HCT116 (cell line): Measurements from ENCODE around the gene PNKP.

ENCODE experiments used
- ATF3 ChIP-seq: IDR thresholded peaks from 2 replicates; pipeline ENCODE4 v1.6.1; 2012
- CBX3 ChIP-seq: IDR thresholded peaks from 2 replicates; pipeline ENCODE4 v1.6.1; 2012; ENCODE audit warnings: low read depth
- CTCF ChIP-seq, 3 experiments: fragments of 200-600 bp in 1 of 3; sonication (generic) in 1 of 3; IDR thresholded peaks in 2 of 3; conservative IDR thresholded peaks in 1 of 3; 2 replicates each; pipeline ENCODE4 v1.5.1; 2012 to 2017; ENCODE audit warnings: low read depth in 2 of 3, low read length in 2 of 3, antibody characterized with exemption in 1 of 3, borderline replicate concordance in 1 of 3, control low read depth in 1 of 3, mild to moderate bottlenecking in 1 of 3, mixed read lengths in 1 of 3, mixed run types in 1 of 3, moderate library complexity in 1 of 3; ENCODE audit not compliant: insufficient read depth in 1 of 3
- EGR1 ChIP-seq: IDR thresholded peaks from 2 replicates; pipeline ENCODE4 v1.6.1; 2012; ENCODE audit warnings: low read depth
- EZH2 ChIP-seq: fragments of 200-600 bp; sonication (generic); IDR thresholded peaks from 2 replicates; pipeline ENCODE4 v1.6.1; 2017; ENCODE audit warnings: antibody characterized with exemption, mixed run types
- JUND ChIP-seq: IDR thresholded peaks from 2 replicates; pipeline ENCODE4 v1.6.1; 2012
- POLR2A ChIP-seq: IDR thresholded peaks from 2 replicates; pipeline ENCODE4 v1.7.0; 2011; ENCODE audit warnings: borderline replicate concordance; ENCODE audit not compliant: insufficient read depth, insufficient read length; ENCODE audit errors: extremely low read depth
- POLR2AphosphoS5 ChIP-seq: IDR thresholded peaks from 2 replicates; pipeline ENCODE4 v1.6.1; 2011; ENCODE audit warnings: mild to moderate bottlenecking, low read depth, low read length, moderate library complexity
- RAD21 ChIP-seq: IDR thresholded peaks from 2 replicates; pipeline ENCODE4 v1.6.1; 2012; ENCODE audit warnings: low read depth, mild to moderate bottlenecking
- REST ChIP-seq: IDR thresholded peaks from 2 replicates; pipeline ENCODE4 v1.6.1; 2012; ENCODE audit warnings: low read depth
- SIN3A ChIP-seq: IDR thresholded peaks from 2 replicates; pipeline ENCODE4 v1.6.1; 2012; ENCODE audit warnings: low read depth
- SRF ChIP-seq: IDR thresholded peaks from 2 replicates; pipeline ENCODE4 v1.6.1; 2012; ENCODE audit warnings: low read depth
- ZBTB33 ChIP-seq: IDR thresholded peaks from 2 replicates; pipeline ENCODE4 v1.6.1; 2011; ENCODE audit warnings: mild to moderate bottlenecking, low read length, moderate library complexity; ENCODE audit not compliant: insufficient replicate concordance; ENCODE audit errors: extremely low read depth
- ZNF274 ChIP-seq: fragments of 200-500 bp; sonication (Bioruptor generic); IDR thresholded peaks from 2 replicates; pipeline ENCODE4 v1.6.1; 2014; ENCODE audit warnings: mild to moderate bottlenecking, low read depth, low read length, inconsistent platforms

GRCh38 chr19:49812997-49813861 lies 54.1 kb downstream of the PNKP start, which contains the start of gene FUZ:
- TF ChIP-seq EZH2 (no peak), CTCF (IDR thresholded peaks at IDR 0.05 in 2 of 3, conservative IDR thresholded peaks at IDR 0.05 in 1 of 3; ENCODE audit: borderline replicate concordance in 1 of 3, insufficient read depth in 1 of 3, low read depth in 2 of 3, low read length in 2 of 3) (no peak), SIN3A (no peak), RAD21 (no peak), SRF (no peak), EGR1 (peak; percentile 90), POLR2AphosphoS5 (peak; percentile 45; the same call in 1 of the 2 replicates), ATF3 (no peak), POLR2A (no peak), JUND (no peak), REST (no peak), CBX3 (no peak), ZNF274 (no peak), ZBTB33 (no peak)
